Measurements from ENCODE around the gene DNAJC21.
A peak's percentile ranks its signal among the peaks of the same experiment; 100 is the strongest.

DNAJC21 gene

GRCh38 chr5:34957321-34957720 is 28.0 kb downstream of the DNAJC21 start:
- TF ChIP-seq EZH2phosphoT487 (IDR thresholded peaks at IDR 0.05; ENCODE audit: borderline replicate concordance) = no peak
- no peak overlapping the region for H2AFZ ChIP-seq (ENCODE audit: low read length)
- no peaks in the 10 kb centered on the region for H4K20me1 ChIP-seq (ENCODE audit: insufficient read depth, low read length, poor library complexity, severe bottlenecking)
- H3K4me1 ChIP-seq (ENCODE audit: insufficient read depth, low read length, poor library complexity, severe bottlenecking) = no peaks in the 10 kb centered on the region
- no peak overlapping the region for H3K9ac ChIP-seq (ENCODE audit: low read depth, low read length, poor library complexity, severe bottlenecking)
- H3K9me2 ChIP-seq (replicated peaks; ENCODE audit: low read depth, low read length) = no peaks in the 10 kb centered on the region
- no peak overlapping the region for H3K4me2 ChIP-seq (ENCODE audit: low read depth, low read length, poor library complexity, severe bottlenecking)
- H3K27me3 ChIP-seq (ENCODE audit: insufficient read depth, low read length, poor library complexity, severe bottlenecking) = no peaks in the 10 kb centered on the region
- no peak overlapping the region for H3K4me3 ChIP-seq (ENCODE audit: low read length, poor library complexity, severe bottlenecking)
- H3F3A ChIP-seq (ENCODE audit: low read depth) = no peaks in the 10 kb centered on the region
- H3K9me3 ChIP-seq (ENCODE audit: insufficient read depth, low read depth, low read length) = no peaks in the 10 kb centered on the region
- no peaks in the 10 kb centered on the region for H3K79me2 ChIP-seq (ENCODE audit: insufficient read depth, low read length)
- H3K36me3 ChIP-seq (ENCODE audit: insufficient read depth, low read length) = peaks cover 20% of the 10 kb centered on the region; the same call in 1 of the 2 replicates

- Histone ChIP-seq H3K4me3 (ENCODE audit: low read length, poor library complexity, severe bottlenecking) (no peak overlapping the region), H4K20me1 (ENCODE audit: insufficient read depth, low read length, poor library complexity, severe bottlenecking) (no peaks in the 10 kb centered on the region), H3K9me2 (replicated peaks; ENCODE audit: low read depth, low read length) (no peaks in the 10 kb centered on the region), H3K9me3 (ENCODE audit: insufficient read depth, low read depth, low read length) (no peaks in the 10 kb centered on the region), H3K4me1 (ENCODE audit: insufficient read depth, low read length, poor library complexity, severe bottlenecking) (no peaks in the 10 kb centered on the region), H3K27me3 (ENCODE audit: insufficient read depth, low read length, poor library complexity, severe bottlenecking) (no peaks in the 10 kb centered on the region), H2AFZ (ENCODE audit: low read length) (no peak overlapping the region), H3K79me2 (ENCODE audit: insufficient read depth, low read length) (no peaks in the 10 kb centered on the region), H3F3A (ENCODE audit: low read depth) (no peaks in the 10 kb centered on the region), H3K9ac (ENCODE audit: low read depth, low read length, poor library complexity, severe bottlenecking) (no peak overlapping the region), H3K36me3 (ENCODE audit: insufficient read depth, low read length) (peaks cover 16% of the 10 kb centered on the region; the same call in 1 of the 2 replicates), H3K4me2 (ENCODE audit: low read depth, low read length, poor library complexity, severe bottlenecking) (no peak overlapping the region)
- TF ChIP-seq EZH2phosphoT487 (IDR thresholded peaks at IDR 0.05; ENCODE audit: borderline replicate concordance) = no peak
- TF ChIP-seq, protein P1, sequence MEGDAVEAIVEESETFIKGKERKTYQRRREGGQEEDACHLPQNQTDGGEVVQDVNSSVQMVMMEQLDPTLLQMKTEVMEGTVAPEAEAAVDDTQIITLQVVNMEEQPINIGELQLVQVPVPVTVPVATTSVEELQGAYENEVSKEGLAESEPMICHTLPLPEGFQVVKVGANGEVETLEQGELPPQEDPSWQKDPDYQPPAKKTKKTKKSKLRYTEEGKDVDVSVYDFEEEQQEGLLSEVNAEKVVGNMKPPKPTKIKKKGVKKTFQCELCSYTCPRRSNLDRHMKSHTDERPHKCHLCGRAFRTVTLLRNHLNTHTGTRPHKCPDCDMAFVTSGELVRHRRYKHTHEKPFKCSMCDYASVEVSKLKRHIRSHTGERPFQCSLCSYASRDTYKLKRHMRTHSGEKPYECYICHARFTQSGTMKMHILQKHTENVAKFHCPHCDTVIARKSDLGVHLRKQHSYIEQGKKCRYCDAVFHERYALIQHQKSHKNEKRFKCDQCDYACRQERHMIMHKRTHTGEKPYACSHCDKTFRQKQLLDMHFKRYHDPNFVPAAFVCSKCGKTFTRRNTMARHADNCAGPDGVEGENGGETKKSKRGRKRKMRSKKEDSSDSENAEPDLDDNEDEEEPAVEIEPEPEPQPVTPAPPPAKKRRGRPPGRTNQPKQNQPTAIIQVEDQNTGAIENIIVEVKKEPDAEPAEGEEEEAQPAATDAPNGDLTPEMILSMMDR (conservative IDR thresholded peaks at IDR 0.05; ENCODE audit: low read length) = peak; percentile 77
These were observed 28.7 kb downstream of the DNAJC21 start for GRCh38 chr5:34957857-34958690.

- Histone ChIP-seq H4K20me1 (ENCODE audit: insufficient read depth, low read length, poor library complexity, severe bottlenecking) (no peaks in the 10 kb centered on the region), H3K4me3 (ENCODE audit: low read length, poor library complexity, severe bottlenecking) (no peak overlapping the region), H3F3A (ENCODE audit: low read depth) (no peaks in the 10 kb centered on the region), H3K36me3 (ENCODE audit: insufficient read depth, low read length) (peaks cover 10% of the 10 kb centered on the region; the same call in 1 of the 2 replicates), H3K4me1 (ENCODE audit: insufficient read depth, low read length, poor library complexity, severe bottlenecking) (no peaks in the 10 kb centered on the region), H3K9ac (ENCODE audit: low read depth, low read length, poor library complexity, severe bottlenecking) (no peak overlapping the region), H3K27me3 (ENCODE audit: insufficient read depth, low read length, poor library complexity, severe bottlenecking) (no peaks in the 10 kb centered on the region), H3K79me2 (ENCODE audit: insufficient read depth, low read length) (no peaks in the 10 kb centered on the region), H3K9me3 (ENCODE audit: insufficient read depth, low read depth, low read length) (no peaks in the 10 kb centered on the region), H3K9me2 (replicated peaks; ENCODE audit: low read depth, low read length) (no peaks in the 10 kb centered on the region), H2AFZ (ENCODE audit: low read length) (no peak overlapping the region), H3K4me2 (ENCODE audit: low read depth, low read length, poor library complexity, severe bottlenecking) (no peak overlapping the region)
- no peak for TF ChIP-seq EZH2phosphoT487 (IDR thresholded peaks at IDR 0.05; ENCODE audit: borderline replicate concordance)
- TF ChIP-seq, protein P1 (conservative IDR thresholded peaks at IDR 0.05; ENCODE audit: low read length) = no peak
These were observed 30.0 kb downstream of the DNAJC21 start for GRCh38 chr5:34959323-34959722.

Data from Loucy (cell line).